HG03439 (cell line): Measurements from ENCODE around the gene SLC7A7.
"Not testable (repeated sequence)": the region's sequence is repeated elsewhere in the genome, so short reads cannot be mapped to it uniquely, and the experiment has no call there.

Experiments used
- ATAC-seq: cut with Tn5 transposase; IDR thresholded peaks from one replicate; pipeline ENCODE4 v1.9.1; 2021; ENCODE audit warnings: mild to moderate bottlenecking, moderate library complexity; ENCODE audit not compliant: unreplicated experiment

Gene SLC7A7

DNA sequence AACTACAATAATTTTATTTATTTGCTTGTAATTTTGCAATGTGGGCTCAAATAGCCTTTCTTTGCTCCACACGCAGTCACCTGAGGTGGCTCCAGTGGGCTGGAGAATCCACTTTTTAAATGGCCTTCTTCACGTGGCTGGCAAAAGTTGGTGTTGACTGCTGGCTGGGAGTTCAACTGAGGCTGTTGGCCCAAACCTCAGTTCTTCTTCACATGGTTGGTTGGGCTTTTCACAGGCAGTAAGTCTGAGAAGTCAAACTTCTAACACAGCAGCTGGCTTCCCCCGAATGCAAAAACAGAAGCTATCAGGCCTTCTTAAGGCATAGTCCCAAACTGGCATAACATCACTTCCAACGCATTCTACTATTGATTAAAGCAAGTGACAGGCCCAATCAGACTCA, 50.9 kb downstream of the SLC7A7 start:
- no peak for ATAC-seq

DNA sequence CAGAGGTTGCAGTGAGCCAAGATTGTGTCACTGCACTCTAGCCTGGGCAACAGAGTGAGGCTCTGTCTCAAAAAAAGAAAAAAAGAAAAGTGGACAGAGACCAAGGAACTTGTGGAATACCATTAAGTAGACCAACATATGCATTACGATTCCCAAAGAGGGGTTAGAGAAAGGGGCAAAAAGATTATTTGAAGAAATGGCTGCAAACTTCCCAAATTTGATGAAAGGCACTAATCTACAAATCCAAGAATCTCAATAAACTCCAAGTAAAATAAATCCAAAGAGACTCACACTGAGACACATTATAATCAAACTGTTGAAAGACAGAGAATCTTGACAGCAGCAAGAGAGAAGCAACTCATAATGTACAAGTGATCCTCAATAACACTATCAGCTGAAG, 53.5 kb downstream of the SLC7A7 start:
- no peak for ATAC-seq

DNA sequence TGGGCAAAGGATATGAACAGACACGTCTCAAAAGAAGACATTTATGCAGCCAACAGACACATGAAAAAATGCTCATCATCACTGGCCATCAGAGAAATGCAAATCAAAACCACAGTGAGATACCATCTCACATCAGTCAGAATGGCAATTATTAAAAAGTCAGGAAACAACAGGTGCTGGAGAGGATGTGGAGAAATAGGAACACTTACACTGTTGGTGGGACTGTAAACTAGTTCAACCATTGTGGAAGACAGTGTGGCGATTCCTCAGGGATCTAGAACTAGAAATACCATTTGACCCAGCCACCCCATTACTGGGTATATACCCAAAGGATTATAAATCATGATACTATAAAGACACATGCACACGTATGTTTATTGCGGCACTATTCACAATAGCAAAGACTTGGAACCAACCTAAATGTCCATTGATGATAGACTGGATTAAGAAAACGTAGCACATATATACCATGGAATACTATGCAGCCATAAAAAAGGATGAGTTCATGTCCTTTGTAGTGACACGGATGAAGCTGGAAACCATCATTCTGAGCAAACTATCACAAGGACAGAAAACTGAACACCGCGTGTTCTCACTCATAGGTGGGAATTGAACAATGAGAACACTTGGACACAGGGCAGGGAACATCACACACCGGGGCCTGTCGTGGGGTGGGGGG, 57.1 kb downstream of the SLC7A7 start:
- ATAC-seq, result not testable (repeated sequence)

DNA sequence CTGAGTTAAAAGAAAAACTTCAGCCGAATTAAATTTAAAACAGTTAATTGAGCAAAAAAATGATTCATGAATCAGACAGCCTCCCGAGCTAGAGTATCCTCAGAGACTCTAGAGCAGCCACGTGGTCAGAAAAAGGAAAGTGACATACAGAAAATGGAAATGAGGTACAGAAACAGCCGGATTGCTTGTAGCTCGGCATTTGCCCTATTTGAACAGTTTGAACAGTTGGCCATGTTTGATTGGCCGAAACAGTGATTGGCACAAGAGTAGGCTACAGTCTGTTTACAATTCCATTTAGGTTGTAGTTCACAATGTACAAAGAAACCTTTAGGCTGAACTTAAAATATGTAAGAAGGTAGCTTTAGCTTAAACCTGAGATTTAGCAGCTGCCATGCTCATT, 61.6 kb downstream of the SLC7A7 start:
- no peak for ATAC-seq

DNA sequence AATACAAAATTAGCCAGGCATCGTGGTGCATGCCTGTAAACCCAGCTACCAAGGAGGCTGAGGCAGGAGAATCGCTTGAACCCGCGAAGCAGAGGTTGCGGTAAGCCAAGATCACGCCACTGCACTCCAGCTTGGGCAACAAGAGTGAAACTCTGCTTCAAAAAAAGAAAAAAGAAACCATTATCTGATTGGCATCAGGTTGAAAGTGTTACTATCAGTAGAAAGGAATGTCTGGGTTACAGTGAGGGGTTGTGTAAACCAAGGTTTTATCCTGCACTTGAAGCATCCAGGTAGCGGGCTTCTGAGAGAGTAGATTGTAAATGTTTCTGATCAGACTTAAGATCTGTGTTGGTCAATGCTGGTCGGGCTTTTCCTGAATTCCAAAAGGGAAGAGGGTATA, 62.8 kb downstream of the SLC7A7 start:
- ATAC-seq, result no peak

DNA sequence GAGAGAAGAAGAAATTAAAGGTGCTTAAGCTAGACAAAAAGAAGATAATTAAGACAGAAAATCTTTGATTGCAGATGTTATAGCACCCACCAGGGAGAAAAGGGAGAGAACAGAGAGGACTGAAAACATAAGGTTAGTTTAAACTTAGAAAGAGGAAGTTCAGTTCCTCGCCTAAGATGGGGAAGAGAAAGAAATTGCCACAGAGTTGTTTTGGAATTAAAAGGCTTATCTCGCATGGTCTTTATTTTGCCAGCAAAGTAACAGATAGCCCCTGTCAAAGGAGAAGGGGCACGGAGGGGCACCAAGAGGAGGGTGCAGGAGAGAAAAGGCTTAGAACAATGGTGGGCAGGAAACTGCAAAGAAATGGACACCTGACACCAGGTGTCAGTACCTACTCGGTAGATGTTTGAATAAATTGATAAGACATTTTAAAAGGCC, 66.6 kb downstream of the SLC7A7 start:
- ATAC-seq, result no peak

DNA sequence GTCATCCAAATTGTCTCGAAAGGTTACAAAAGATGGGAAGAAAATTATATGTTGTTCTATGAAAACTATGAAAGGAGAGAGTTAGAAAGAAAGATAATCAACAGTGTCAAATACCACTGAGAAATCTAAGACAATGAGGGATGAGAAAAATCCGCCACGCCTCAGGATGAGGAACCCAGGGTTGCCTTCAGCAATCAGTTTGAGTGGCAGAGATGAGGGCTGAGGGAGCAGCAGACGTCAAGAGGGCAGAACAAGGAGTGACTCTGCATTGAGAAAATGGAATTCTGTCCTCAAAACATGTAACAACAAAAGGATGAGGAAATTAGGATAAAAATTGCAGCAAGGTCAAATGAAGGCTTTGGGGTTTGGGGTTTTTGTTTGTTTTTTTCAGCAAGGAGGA, 67.0 kb downstream of the SLC7A7 start:
- no peak for ATAC-seq

DNA sequence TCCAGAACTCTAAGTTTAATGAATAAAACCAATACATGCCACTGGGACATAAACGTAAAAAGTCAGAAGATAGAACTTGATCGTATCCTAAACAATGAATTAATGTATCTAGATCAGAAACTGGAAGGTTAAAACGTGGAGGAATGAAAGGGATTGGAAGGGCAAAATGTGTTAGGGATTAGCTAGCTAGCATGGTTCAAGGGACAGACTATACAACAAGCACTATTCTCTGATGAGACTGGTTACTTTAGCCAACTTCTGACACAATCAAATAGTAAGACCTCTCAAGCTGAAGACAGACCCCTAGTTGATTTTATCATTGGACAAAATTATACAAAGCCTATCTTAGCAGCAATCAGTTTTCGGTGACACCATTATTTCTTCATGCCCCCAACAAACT, 67.5 kb downstream of the SLC7A7 start:
- ATAC-seq, result no peak

DNA sequence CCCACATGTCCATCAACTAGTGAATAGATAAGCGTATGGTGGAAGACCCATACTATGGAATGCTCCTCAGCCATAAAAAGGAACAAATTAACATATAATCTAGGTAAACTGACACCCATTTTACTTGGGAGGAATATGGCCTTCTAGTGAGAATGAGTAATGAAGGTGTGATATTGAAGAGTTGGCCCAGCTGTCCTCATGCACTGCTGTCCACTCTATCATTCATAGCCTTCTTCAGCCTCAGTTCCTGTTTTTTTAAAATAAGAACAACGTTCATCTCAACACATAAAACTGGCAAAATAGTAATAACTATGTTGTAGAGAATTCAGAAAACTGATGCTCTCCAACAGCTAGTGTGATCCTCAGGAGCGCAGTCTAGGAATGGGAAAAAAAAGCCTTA, 75.2 kb downstream of the SLC7A7 start:
- ATAC-seq, result no peak

DNA sequence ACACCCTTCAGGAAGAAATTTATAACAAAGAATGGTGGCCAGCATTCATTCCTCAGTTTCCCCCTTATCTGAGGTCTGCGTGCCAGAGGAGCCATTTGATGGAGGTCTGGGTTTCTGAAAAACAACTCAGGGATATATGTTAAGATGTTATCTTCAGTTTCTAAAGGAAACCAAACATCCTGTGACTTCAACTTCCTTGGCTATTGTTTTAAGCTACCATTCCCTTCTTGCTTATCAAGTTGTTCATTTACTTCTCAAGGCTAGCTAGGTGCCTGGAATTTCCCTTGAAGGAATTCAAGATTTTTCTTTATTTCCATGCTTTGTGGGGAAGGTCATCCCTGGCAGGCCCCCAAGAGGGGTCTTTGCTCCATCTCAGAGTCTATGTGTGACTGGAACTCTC, 75.8 kb downstream of the SLC7A7 start:
- ATAC-seq, result no peak

DNA sequence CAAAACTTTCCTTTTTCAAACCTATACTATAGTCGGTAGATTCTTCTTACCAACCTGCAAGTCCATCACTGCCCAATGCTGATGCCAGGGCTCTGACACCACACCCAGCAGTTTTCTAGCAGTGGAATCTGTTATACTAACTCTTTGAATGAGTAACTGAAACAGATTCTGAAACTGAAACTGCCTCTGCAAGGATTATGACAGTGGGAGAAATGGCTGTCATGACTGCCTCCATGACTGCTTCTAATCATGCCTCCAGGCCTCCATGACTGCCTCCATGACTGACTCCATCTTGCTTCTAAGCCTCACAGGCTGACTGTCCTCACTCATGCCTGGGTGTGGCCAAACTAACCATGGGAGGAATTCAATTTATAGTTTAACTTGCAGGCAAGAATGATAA, 78.2 kb downstream of the SLC7A7 start:
- peak; percentile 56 for ATAC-seq

DNA sequence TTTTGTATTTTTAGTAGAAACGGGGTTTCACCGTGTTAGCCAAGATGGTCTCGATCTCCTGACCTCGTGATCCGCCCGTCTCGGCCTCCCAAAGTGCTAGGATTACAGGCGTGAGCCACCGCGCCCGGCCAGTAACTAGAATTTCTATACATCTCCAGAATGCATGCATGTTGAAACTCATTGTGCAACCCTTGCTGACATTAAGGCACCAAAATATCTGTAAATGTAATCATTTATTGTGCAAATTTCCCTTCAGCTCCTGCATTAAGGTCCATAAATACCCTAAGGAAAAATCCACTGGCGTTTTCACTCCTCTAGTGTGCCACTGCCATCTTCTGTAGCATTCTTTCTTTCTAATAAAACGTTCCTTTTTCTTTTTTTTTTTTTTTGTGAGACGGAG, 78.9 kb downstream of the SLC7A7 start:
- not testable (repeated sequence) for ATAC-seq

DNA sequence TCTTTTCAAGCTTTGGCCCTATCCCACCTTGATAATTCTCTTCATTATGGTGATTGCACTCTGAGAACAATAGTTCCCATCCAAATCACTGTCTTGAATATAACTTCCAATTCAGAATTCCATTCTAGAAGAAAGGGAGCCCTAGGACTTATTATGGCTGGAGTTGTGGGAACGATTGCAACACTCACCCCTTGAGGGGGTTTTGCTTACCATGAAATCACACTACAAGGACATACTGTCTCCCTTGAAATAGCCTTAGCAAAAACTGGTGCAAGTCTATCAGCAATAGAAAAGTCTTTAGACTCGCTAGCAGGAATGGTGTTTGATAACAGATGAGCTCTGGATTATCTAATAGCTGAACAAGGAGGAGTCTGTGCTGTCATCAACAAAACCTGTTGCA, 80.1 kb downstream of the SLC7A7 start:
- ATAC-seq, result no peak

DNA sequence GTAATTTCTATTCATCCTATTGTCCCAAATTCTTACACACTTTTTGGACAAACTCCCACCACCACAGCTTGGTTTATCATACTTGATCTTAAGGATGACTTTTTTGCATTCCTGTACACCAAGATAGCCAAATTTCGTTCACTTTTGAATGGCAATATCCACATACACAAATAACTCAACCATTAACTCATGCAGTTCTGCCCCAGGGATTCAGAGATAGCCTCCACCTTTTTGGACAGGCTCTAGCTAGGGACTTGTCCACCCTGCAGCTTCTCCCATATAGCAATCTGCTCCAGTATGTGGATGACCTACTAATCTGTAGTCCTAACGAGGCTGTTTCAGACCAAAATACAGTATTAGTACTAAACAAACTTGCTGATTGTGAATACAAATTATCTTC, 81.4 kb downstream of the SLC7A7 start:
- ATAC-seq, result no peak

DNA sequence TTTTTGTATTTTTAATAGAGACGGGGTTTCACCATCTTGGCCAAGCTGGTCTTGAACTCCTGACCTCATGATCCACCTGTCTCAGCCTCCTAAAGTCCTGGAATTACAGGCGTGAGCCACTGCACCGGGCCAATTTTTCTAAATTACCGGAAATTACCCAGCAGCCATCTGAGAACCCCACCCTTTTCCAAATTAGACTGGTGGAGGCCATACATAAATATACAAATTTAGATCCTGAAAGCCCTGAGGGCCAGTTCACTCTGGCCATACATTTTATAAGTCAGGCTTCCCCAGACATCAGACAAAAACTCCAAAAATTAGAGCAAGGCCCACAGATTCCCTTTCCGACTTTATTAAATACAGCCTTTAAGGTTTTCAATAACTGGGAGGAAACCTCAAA, 83.2 kb downstream of the SLC7A7 start:
- ATAC-seq, result not testable (repeated sequence)

DNA sequence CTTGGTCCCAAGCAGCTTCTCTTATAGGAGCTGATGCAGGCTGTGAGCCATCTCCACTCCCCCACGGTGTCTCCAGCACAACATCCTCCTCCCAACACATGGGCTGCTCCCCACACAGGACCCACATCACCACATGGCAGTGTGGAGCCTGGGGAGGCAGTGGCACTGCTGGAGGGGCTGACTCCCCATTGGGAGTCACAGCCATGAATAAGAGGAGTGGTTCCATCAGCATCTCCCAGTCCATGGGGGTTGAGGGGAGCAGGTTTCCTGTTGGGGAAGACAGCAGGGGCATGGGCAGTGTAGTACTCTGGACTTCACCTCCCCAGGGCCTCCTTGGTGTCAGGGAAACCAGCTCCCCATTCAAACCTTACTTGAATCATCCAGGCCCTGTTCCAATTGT, 89.2 kb downstream of the SLC7A7 start:
- no peak for ATAC-seq

DNA sequence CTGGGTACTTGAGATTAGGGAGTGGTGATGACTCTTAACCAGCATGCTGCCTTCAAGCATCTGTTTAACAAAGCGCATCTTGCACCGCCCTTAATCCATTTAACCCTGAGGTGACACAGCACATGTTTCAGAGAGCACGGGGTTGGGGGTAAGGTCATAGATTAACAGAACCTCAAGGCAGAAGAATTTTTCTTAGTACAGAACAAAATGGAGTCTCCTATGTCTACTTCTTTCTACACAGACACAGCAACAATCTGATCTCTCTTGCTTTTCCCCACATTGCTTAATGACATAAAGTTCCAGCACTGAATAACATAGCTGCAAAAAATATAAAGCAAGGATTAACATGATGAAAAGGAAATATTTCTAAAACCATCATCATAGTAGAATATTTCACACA, 89.9 kb downstream of the SLC7A7 start:
- not testable (repeated sequence) for ATAC-seq

DNA sequence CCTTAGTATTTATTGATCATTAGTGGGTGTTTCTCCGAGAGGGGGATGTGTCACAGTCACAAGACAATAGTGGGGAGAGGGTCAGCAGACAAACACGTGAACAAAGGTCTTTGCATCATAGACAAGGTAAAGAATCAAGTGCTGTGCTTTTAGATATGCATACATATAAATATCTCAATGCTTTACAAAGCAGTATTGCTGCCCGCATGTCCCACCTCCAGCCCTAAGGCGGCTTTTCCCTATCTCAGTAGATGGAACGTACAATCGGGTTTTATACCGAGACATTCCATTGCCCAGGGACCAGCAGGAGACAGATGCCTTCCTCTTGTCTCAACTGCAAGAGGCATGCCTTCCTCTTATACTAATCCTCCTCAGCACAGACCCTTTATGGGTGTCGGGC, 90.4 kb downstream of the SLC7A7 start:
- not testable (repeated sequence) for ATAC-seq

DNA sequence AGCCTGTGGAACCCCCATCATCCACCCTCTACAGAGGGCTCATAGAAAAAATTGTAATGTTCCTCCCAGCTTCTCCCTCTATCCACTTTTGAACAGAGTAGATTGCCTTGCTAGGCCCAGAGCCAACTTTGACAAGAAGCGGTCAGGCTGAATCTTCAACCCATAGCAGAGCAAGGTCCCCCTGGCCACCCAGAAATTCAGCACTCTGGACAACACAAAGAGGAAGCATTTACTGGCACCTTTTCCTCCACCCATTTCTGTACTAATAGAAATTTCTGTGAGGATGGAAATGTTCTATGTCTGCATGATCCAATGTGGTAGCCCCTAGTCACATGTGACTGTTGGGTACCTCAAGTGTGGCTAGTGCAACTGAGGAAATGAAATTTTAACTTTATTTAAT, 91.4 kb downstream of the SLC7A7 start:
- no peak for ATAC-seq
